PC-9 (cell line): ENCODE results near the gene PRKCI. TPM values are rescaled to one million over a fixed set of nuclear protein-coding genes. Genes with fewer than 3 reads are reported as not detected.
"Not testable (repeated sequence)": the region's sequence is repeated elsewhere in the genome, so short reads cannot be mapped to it uniquely, and the experiment has no call there.

Experiments used
- BruUV-seq: library from RNA; stranded (reverse); fragments of 400-500 nt; replicated peaks from 2 replicates; lab custom pipeline; 2021; lab: Mats Ljungman, UMichigan
- CTCF ChIA-PET: fragments of 300-600 bp; sonication (Branson Sonifier 250); formaldehyde crosslinking; loops from one replicate; lab custom pipeline; 2022; ENCODE audit warnings: antibody characterized with exemption; lab: Charles Lee
- POLR2A ChIA-PET: fragments of 300-600 bp; sonication (Branson Sonifier 250); formaldehyde crosslinking; loops from one replicate; lab custom pipeline; 2022; ENCODE audit warnings: antibody characterized with exemption; ENCODE audit not compliant: unreplicated experiment; lab: Charles Lee
- DNase-seq, 2 experiments: peaks; one replicate each; pipeline versions ENCODE4 v3.0.0 to v3.0.0-alpha.2; 2015 to 2022; ENCODE audit warnings: mixed read lengths in 1 of 2
- H2AFZ ChIP-seq: fragments of 200-600 bp; sonication (generic); 2 replicates; pipeline ENCODE4 v1.8.1; 2017; ENCODE audit warnings: antibody characterized with exemption
- H3F3A ChIP-seq: fragments of 200-600 bp; sonication (generic); 2 replicates; pipeline ENCODE4 v1.8.1; 2017; ENCODE audit warnings: antibody characterized with exemption, mild to moderate bottlenecking, low read depth; ENCODE audit not compliant: insufficient read depth
- H3K27ac ChIP-seq: fragments of 200-600 bp; sonication (generic); 2 replicates; pipeline ENCODE4 v1.6.1; 2016; ENCODE audit warnings: mixed run types
- H3K27me3 ChIP-seq: fragments of 200-600 bp; sonication (generic); 2 replicates; pipeline ENCODE4 v1.6.1; 2016; ENCODE audit warnings: low read depth, mixed run types; ENCODE audit not compliant: insufficient read depth
- H3K36me3 ChIP-seq: fragments of 200-600 bp; sonication (generic); 2 replicates; pipeline ENCODE4 v1.6.1; 2016; ENCODE audit warnings: low read depth, mixed run types
- H3K4me1 ChIP-seq: fragments of 200-600 bp; sonication (generic); replicated peaks from 2 replicates; pipeline ENCODE4 v1.6.1; 2016; ENCODE audit warnings: mixed run types; ENCODE audit not compliant: insufficient read depth
- H3K4me2 ChIP-seq: fragments of 200-600 bp; sonication (generic); 2 replicates; pipeline ENCODE4 v1.6.1; 2017; ENCODE audit warnings: mixed run types
- H3K4me3 ChIP-seq: fragments of 200-600 bp; sonication (generic); 2 replicates; pipeline ENCODE4 v1.6.1; 2016; ENCODE audit warnings: mixed run types
- H3K79me2 ChIP-seq: fragments of 200-600 bp; sonication (generic); 2 replicates; pipeline ENCODE4 v1.6.1; 2017; ENCODE audit warnings: low read depth, mixed run types
- H3K9me2 ChIP-seq: fragments of 200-600 bp; sonication (generic); 2 replicates; pipeline ENCODE4 v1.8.1; 2017; ENCODE audit warnings: mild to moderate bottlenecking; ENCODE audit not compliant: insufficient read depth
- H3K9me3 ChIP-seq: fragments of 200-600 bp; sonication (generic); 2 replicates; pipeline ENCODE4 v1.8.1; 2016; ENCODE audit warnings: low read depth; ENCODE audit not compliant: insufficient read depth
- H4K20me1 ChIP-seq: fragments of 200-600 bp; sonication (generic); 2 replicates; pipeline ENCODE4 v1.8.1; 2017; ENCODE audit not compliant: insufficient read depth
- CTCF ChIP-seq: fragments of 200-600 bp; sonication (generic); conservative IDR thresholded peaks from 2 replicates; pipeline ENCODE4 v1.6.1; 2017; ENCODE audit warnings: mixed run types, antibody characterized with exemption, mild to moderate bottlenecking, moderate library complexity
- EZH2 ChIP-seq: fragments of 200-600 bp; sonication (generic); IDR thresholded peaks from 2 replicates; pipeline ENCODE4 v1.8.0; 2017; ENCODE audit warnings: antibody characterized with exemption, low read depth
- intact Hi-C: fragments of 100-400 bp; cut with micrococcal nuclease; formaldehyde crosslinking; loops from one replicate; pipeline ENCODE4 v1.10.0; 2022; ENCODE audit not compliant: unreplicated experiment
- total RNA-seq: library from RNA; stranded (reverse); gene quantifications from 2 replicates; pipeline ENCODE4 v1.2.3, GENCODE V29; 2021

The PRKCI gene
- total RNA-seq, 1 experiment from 2014 or later: 104 TPM

GRCh38 chr3:170324962-170325361 is 102.7 kb downstream of the PRKCI start:
- Histone ChIP-seq H4K20me1 (no peaks in the 10 kb centered on the region), H3K4me3 (no peak overlapping the region), H3K9me2 (no peaks in the 10 kb centered on the region), H3K4me1 (peaks cover 39% of the 10 kb centered on the region), H3F3A (peaks cover 27% of the 10 kb centered on the region), H3K36me3 (no peaks in the 10 kb centered on the region), H3K27ac (no peak overlapping the region), H3K4me2 (no peak overlapping the region), H3K79me2 (no peaks in the 10 kb centered on the region), H2AFZ (no peak overlapping the region), H3K27me3 (no peaks in the 10 kb centered on the region), H3K9me3 (no peaks in the 10 kb centered on the region)
- intact Hi-C loops: no loop called here
- no TSS peak for BruUV-seq
- no peak for TF ChIP-seq EZH2
- no peak for TF ChIP-seq CTCF
- ChIA-PET CTCF (no interaction called here), POLR2A (interaction anchor here (0.5 kb wide), 1 partner anchor 9 kb away, joined by 5 read pairs; no protein-coding TSS in a partner anchor)
- no peak for DNase-seq

- intact Hi-C loops: no loop called here
- Histone ChIP-seq H3K36me3 (no peaks in the 10 kb centered on the region), H3K9me3 (no peaks in the 10 kb centered on the region), H3K27ac (no peak overlapping the region), H3K4me2 (no peak overlapping the region), H3K79me2 (no peaks in the 10 kb centered on the region), H3K9me2 (no peaks in the 10 kb centered on the region), H2AFZ (no peak overlapping the region), H3K4me1 (peaks cover 37% of the 10 kb centered on the region), H4K20me1 (no peaks in the 10 kb centered on the region), H3K27me3 (no peaks in the 10 kb centered on the region), H3F3A (peaks cover 35% of the 10 kb centered on the region), H3K4me3 (no peak overlapping the region)
- no peak for TF ChIP-seq CTCF
- TF ChIP-seq EZH2: no peak
- CTCF ChIA-PET: no interaction called here
- DNase-seq: peak in 1 of 2 experiments; percentile 31
- POLR2A ChIA-PET: no interaction called here
- no TSS peak for BruUV-seq
These were observed 105.0 kb downstream of the PRKCI start for GRCh38 chr3:170327040-170327808.

GRCh38 chr3:170327868-170328548 is 105.8 kb downstream of the PRKCI start:
- POLR2A ChIA-PET, H3K36me3 ChIP-seq, H3K4me2 ChIP-seq, CTCF ChIA-PET, intact Hi-C loops, BruUV-seq, H3K79me2 ChIP-seq, H3K4me3 ChIP-seq, H3K9me3 ChIP-seq, H3K27ac ChIP-seq, H4K20me1 ChIP-seq, H3K27me3 ChIP-seq, H2AFZ ChIP-seq, H3K9me2 ChIP-seq: not testable (repeated sequence)
- DNase-seq: peak in 1 of 2 experiments; percentile 19
- peaks cover 29% of the 10 kb centered on the region for H3K4me1 ChIP-seq
- peaks cover 35% of the 10 kb centered on the region for H3F3A ChIP-seq
